GM12891 (cell line): ENCODE measurements around the gene PARD6B.

Source experiments
- POLR2A ChIP-seq: IDR thresholded peaks from 2 replicates; pipeline ENCODE4 v1.6.1; 2011; ENCODE audit warnings: low read depth, low read length, control low read depth
- TAF1 ChIP-seq: IDR thresholded peaks from 2 replicates; pipeline ENCODE4 v1.6.1; 2011; ENCODE audit warnings: low read depth, low read length, control low read depth

DNA sequence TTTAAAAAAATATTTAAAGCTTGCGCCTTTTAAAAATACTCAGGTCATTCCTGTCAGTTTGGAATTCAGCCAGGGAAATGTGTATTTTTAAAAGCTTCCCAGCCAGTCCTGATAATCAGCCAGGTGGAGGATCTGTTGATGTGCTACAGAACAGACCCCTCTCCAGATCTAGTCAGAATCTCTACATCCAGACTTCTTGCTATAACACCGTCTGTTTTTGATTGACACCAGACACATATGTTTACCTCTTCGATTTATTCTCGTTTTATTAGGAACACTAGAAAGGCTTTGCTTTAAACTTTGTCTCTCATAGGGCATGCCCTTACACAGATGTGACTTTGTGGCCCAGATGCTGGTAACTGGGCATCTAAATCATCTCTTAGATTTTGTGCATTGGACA is 11.7 kb downstream of the PARD6B start:
- no peak for TF ChIP-seq TAF1
- TF ChIP-seq POLR2A = no peak
